Neural progenitor cell (in vitro differentiated cells): Measurements from ENCODE around the gene LPP. TPM values are rescaled to one million over a fixed set of nuclear protein-coding genes. Genes with fewer than 3 reads are reported as not detected.

Experiments
- DNase-seq: peaks from one replicate; pipeline ENCODE4 v3.0.0-alpha.2; 2016; ENCODE audit warnings: low spot score
- H2AFZ ChIP-seq: fragments of 200-600 bp; sonication (generic); replicated peaks from 2 replicates; pipeline ENCODE4 v1.6.1; 2016; ENCODE audit warnings: antibody characterized with exemption
- H3F3A ChIP-seq: fragments of 200-600 bp; sonication (generic); 2 replicates; pipeline ENCODE4 v1.6.1; 2016; ENCODE audit warnings: antibody characterized with exemption, low read depth
- H3K27ac ChIP-seq: fragments of 200-600 bp; sonication (generic); 2 replicates; pipeline ENCODE4 v1.5.1; 2016; ENCODE audit warnings: mild to moderate bottlenecking
- H3K27me3 ChIP-seq: fragments of 200-600 bp; sonication (generic); 2 replicates; pipeline ENCODE4 v1.6.1; 2016; ENCODE audit warnings: mild to moderate bottlenecking, moderate library complexity
- H3K36me3 ChIP-seq: fragments of 200-600 bp; sonication (generic); 2 replicates; pipeline ENCODE4 v1.5.1; 2016
- H3K4me1 ChIP-seq: fragments of 200-600 bp; sonication (generic); 2 replicates; pipeline ENCODE4 v1.6.1; 2016; ENCODE audit warnings: mixed run types
- H3K4me2 ChIP-seq: fragments of 200-600 bp; sonication (generic); 2 replicates; pipeline ENCODE4 v1.6.1; 2016
- H3K4me3 ChIP-seq: fragments of 200-600 bp; sonication (generic); 2 replicates; pipeline ENCODE4 v1.5.1; 2016
- H3K79me2 ChIP-seq: fragments of 200-600 bp; sonication (generic); 2 replicates; pipeline ENCODE4 v1.6.1; 2016; ENCODE audit warnings: low read depth
- H3K9ac ChIP-seq: fragments of 200-600 bp; sonication (generic); 2 replicates; pipeline ENCODE4 v1.6.1; 2016
- H3K9me3 ChIP-seq: fragments of 200-600 bp; sonication (generic); 2 replicates; pipeline ENCODE4 v1.5.1; 2016; ENCODE audit warnings: low read depth
- H4K20me1 ChIP-seq: fragments of 200-600 bp; sonication (generic); 2 replicates; pipeline ENCODE4 v1.6.1; 2016; ENCODE audit warnings: low read depth
- H3K27ac Mint-ChIP-seq: 3 replicates; pipeline ENCODE4 v1.8.0; 2021; ENCODE audit warnings: mixed read lengths
- H3K27me3 Mint-ChIP-seq: 2 replicates; pipeline ENCODE4 v1.8.0; 2022; ENCODE audit warnings: low read depth, mild to moderate bottlenecking, inconsistent platforms, moderate library complexity, mixed read lengths; ENCODE audit not compliant: insufficient read depth
- H3K36me3 Mint-ChIP-seq: 3 replicates; pipeline ENCODE4 v1.8.0; 2021; ENCODE audit warnings: mixed read lengths
- H3K4me1 Mint-ChIP-seq: 3 replicates; pipeline ENCODE4 v1.8.0; 2021; ENCODE audit warnings: mixed read lengths
- H3K4me3 Mint-ChIP-seq: 3 replicates; pipeline ENCODE4 v1.8.0; 2021; ENCODE audit warnings: mild to moderate bottlenecking, moderate library complexity, mixed read lengths
- H3K9me3 Mint-ChIP-seq: 3 replicates; pipeline ENCODE4 v1.8.0; 2020; ENCODE audit warnings: mixed read lengths
- CTCF ChIP-seq: fragments of 200-600 bp; sonication (generic); IDR thresholded peaks from 2 replicates; pipeline ENCODE4 v1.5.1; 2017; ENCODE audit warnings: antibody characterized with exemption, mild to moderate bottlenecking
- EZH2 ChIP-seq: fragments of 200-600 bp; sonication (generic); IDR thresholded peaks from 2 replicates; pipeline ENCODE4 v1.6.1; 2017; ENCODE audit warnings: antibody characterized with exemption, mild to moderate bottlenecking, moderate library complexity
- EZH2phosphoT487 ChIP-seq: fragments of 200-600 bp; sonication (generic); IDR thresholded peaks from 2 replicates; pipeline ENCODE4 v1.6.1; 2017; ENCODE audit warnings: antibody characterized with exemption
- total RNA-seq: library from RNA; depleted of rRNA; stranded (reverse); fragments of >200 nt; gene quantifications from 2 replicates; pipeline ENCODE4 v1.2.3, GENCODE V29; 2015; ENCODE audit warnings: low replicate concordance

LPP gene
- total RNA-seq, 1 donor from 2014 or later, result 18.9 TPM

GRCh38 chr3:188191460-188191859 lies 37.5 kb downstream of the LPP start:
- H3K27me3 Mint-ChIP-seq, result no peaks in the 10 kb centered on the region
- H3K4me3 ChIP-seq, result no peak overlapping the region
- no peak overlapping the region for H3K9ac ChIP-seq
- DNase-seq, result no peak
- H3K4me1 Mint-ChIP-seq, result peaks cover 11% of the 10 kb centered on the region
- no peak overlapping the region for H3K27ac Mint-ChIP-seq
- H3K9me3 Mint-ChIP-seq, result no peaks in the 10 kb centered on the region
- peaks cover 44% of the 10 kb centered on the region for H3K79me2 ChIP-seq
- H3K36me3 ChIP-seq, result no peaks in the 10 kb centered on the region
- no peak overlapping the region for H2AFZ ChIP-seq
- peaks cover 13% of the 10 kb centered on the region for H3K4me1 ChIP-seq
- peaks cover 3% of the 10 kb centered on the region for H3F3A ChIP-seq
- H4K20me1 ChIP-seq, result peaks cover 26% of the 10 kb centered on the region
- no peak overlapping the region for H3K4me2 ChIP-seq
- no peaks in the 10 kb centered on the region for H3K9me3 ChIP-seq
- H3K4me3 Mint-ChIP-seq, result no peak overlapping the region
- no peaks in the 10 kb centered on the region for H3K27me3 ChIP-seq
- H3K27ac ChIP-seq, result no peak overlapping the region
- peaks cover 27% of the 10 kb centered on the region for H3K36me3 Mint-ChIP-seq
- TF ChIP-seq EZH2 (no peak), CTCF (no peak), EZH2phosphoT487 (no peak)

- no peaks in the 10 kb centered on the region for H3K27me3 Mint-ChIP-seq
- Histone ChIP-seq H3K27me3 (no peaks in the 10 kb centered on the region), H3F3A (no peaks in the 10 kb centered on the region), H3K9me3 (no peaks in the 10 kb centered on the region), H3K4me3 (no peak overlapping the region), H3K9ac (no peak overlapping the region), H3K79me2 (peaks cover 44% of the 10 kb centered on the region), H3K4me1 (peaks cover 9% of the 10 kb centered on the region), H2AFZ (no peak overlapping the region), H4K20me1 (peaks cover 26% of the 10 kb centered on the region), H3K36me3 (no peaks in the 10 kb centered on the region), H3K27ac (no peak overlapping the region), H3K4me2 (no peak overlapping the region)
- DNase-seq, result no peak
- TF ChIP-seq EZH2phosphoT487 (no peak), EZH2 (no peak), CTCF (no peak)
- H3K27ac Mint-ChIP-seq, result no peak overlapping the region
- H3K4me3 Mint-ChIP-seq, result no peak overlapping the region
- H3K36me3 Mint-ChIP-seq, result peaks cover 27% of the 10 kb centered on the region
- H3K9me3 Mint-ChIP-seq, result no peaks in the 10 kb centered on the region
- peaks cover 17% of the 10 kb centered on the region for H3K4me1 Mint-ChIP-seq
These were observed 38.1 kb downstream of the LPP start for GRCh38 chr3:188192034-188192433.

GRCh38 chr3:188194332-188194731 lies 40.4 kb downstream of the LPP start:
- no peak overlapping the region for H3K9ac ChIP-seq
- Mint-ChIP-seq H3K4me1 (peaks cover 26% of the 10 kb centered on the region), H3K9me3 (no peaks in the 10 kb centered on the region), H3K27me3 (peaks cover 3% of the 10 kb centered on the region), H3K27ac (no peak overlapping the region), H3K4me3 (no peak overlapping the region), H3K36me3 (peaks cover 29% of the 10 kb centered on the region)
- no peak overlapping the region for H3K4me2 ChIP-seq
- TF ChIP-seq EZH2phosphoT487 (no peak), EZH2 (no peak)
- H3K4me3 ChIP-seq, result no peak overlapping the region
- peaks cover 9% of the 10 kb centered on the region for H3K4me1 ChIP-seq
- no peak for DNase-seq
- H3F3A ChIP-seq, result no peaks in the 10 kb centered on the region
- H3K36me3 ChIP-seq, result no peaks in the 10 kb centered on the region
- H3K27ac ChIP-seq, result no peak overlapping the region
- peaks cover 29% of the 10 kb centered on the region for H4K20me1 ChIP-seq
- H3K27me3 ChIP-seq, result no peaks in the 10 kb centered on the region
- H3K79me2 ChIP-seq, result peaks cover 41% of the 10 kb centered on the region
- no peaks in the 10 kb centered on the region for H3K9me3 ChIP-seq
- H2AFZ ChIP-seq, result no peak overlapping the region

- no peak overlapping the region for H2AFZ ChIP-seq
These were observed 42.5 kb downstream of the LPP start for GRCh38 chr3:188196232-188196990.

More at GRCh38 chr3:188196232-188196990, 42.5 kb downstream of the LPP start:
- Histone ChIP-seq H4K20me1 (peaks cover 29% of the 10 kb centered on the region), H3K9me3 (no peaks in the 10 kb centered on the region), H3F3A (no peaks in the 10 kb centered on the region), H3K9ac (no peak overlapping the region), H3K4me3 (no peak overlapping the region), H3K79me2 (peaks cover 41% of the 10 kb centered on the region), H3K4me2 (no peak overlapping the region), H3K27ac (no peak overlapping the region), H3K4me1 (peaks cover 9% of the 10 kb centered on the region), H3K36me3 (no peaks in the 10 kb centered on the region), H3K27me3 (no peaks in the 10 kb centered on the region)
- Mint-ChIP-seq H3K4me1 (peaks cover 23% of the 10 kb centered on the region), H3K27ac (no peak overlapping the region), H3K9me3 (no peaks in the 10 kb centered on the region), H3K27me3 (peaks cover 3% of the 10 kb centered on the region), H3K4me3 (no peak overlapping the region), H3K36me3 (peaks cover 25% of the 10 kb centered on the region)
- DNase-seq, result no peak
- TF ChIP-seq CTCF, result no peak
- TF ChIP-seq EZH2, result no peak
- TF ChIP-seq EZH2phosphoT487, result no peak
